Measurements from ENCODE around the gene MARS1. TPM values are rescaled to one million over a fixed set of nuclear protein-coding genes. Genes with fewer than 3 reads are reported as not detected.

MARS1 gene
- total RNA-seq, 1 experiment from 2014 or later: 291 TPM

GRCh38 chr12:57474862-57475261 is 13.0 kb upstream of the MARS1 start:
- ATAC-seq: no peak
- no peaks in the 10 kb centered on the region; the same call in 1 of the 2 replicates for H3K4me1 ChIP-seq (ENCODE audit: control insufficient read depth, insufficient read depth, low read length)
- no peaks in the 10 kb centered on the region for H3K36me3 ChIP-seq (ENCODE audit: control insufficient read depth, insufficient read depth, low read length)
- no peak overlapping the region for H3K27ac ChIP-seq (ENCODE audit: low read length)
- intact Hi-C loops (cut with micrococcal nuclease; ENCODE audit: unreplicated experiment): no loop called here
- BruUV-seq (replicated peaks): no TSS peak
- H3K4me3 ChIP-seq (ENCODE audit: low read depth in 2 of 2, low read length in 2 of 2): no peak overlapping the region
- in situ Hi-C loops (cut with HindIII; ENCODE audit: low pct_unique_long_range_greater_than_20kb, low sequenced_read_pairs): no loop called here
- POLR2A ChIA-PET: no interaction called here
- CTCF ChIA-PET: no interaction called here
- no peak for TF ChIP-seq SIN3A (IDR thresholded peaks at IDR 0.05; ENCODE audit: borderline replicate concordance, insufficient read depth, low read depth, low read length)
- no peak for TF ChIP-seq POLR2AphosphoS5 (IDR thresholded peaks at IDR 0.05; ENCODE audit: low read depth, low read length)
- no peak for TF ChIP-seq CTCF (IDR thresholded peaks at IDR 0.05)
- no peak for DNase-seq (ENCODE audit: low read depth, low spot score)
- peaks cover 2% of the 10 kb centered on the region; the same call in 1 of the 2 replicates for H3K27me3 ChIP-seq (ENCODE audit: control insufficient read depth, insufficient read depth, low read length)
- H3K9me3 ChIP-seq (ENCODE audit: control insufficient read depth, insufficient read depth, low read depth, low read length): no peaks in the 10 kb centered on the region

- in situ Hi-C loops (cut with HindIII; ENCODE audit: low pct_unique_long_range_greater_than_20kb, low sequenced_read_pairs): no loop called here
- peak; percentile 43 for ATAC-seq
- intact Hi-C loops (cut with micrococcal nuclease; ENCODE audit: unreplicated experiment): no loop called here
- BruUV-seq (replicated peaks): no TSS peak
- Histone ChIP-seq H3K9me3 (ENCODE audit: control insufficient read depth, insufficient read depth, low read depth, low read length) (no peaks in the 10 kb centered on the region), H3K36me3 (ENCODE audit: control insufficient read depth, insufficient read depth, low read length) (no peaks in the 10 kb centered on the region), H3K4me1 (ENCODE audit: control insufficient read depth, insufficient read depth, low read length) (no peaks in the 10 kb centered on the region; the same call in 1 of the 2 replicates), H3K4me3 (ENCODE audit: low read depth in 2 of 2, low read length in 2 of 2) (peak overlapping the region in 1 of 2 experiments; percentile 31; a peak in 1 of 4 replicates), H3K27ac (ENCODE audit: low read length) (no peak overlapping the region), H3K27me3 (ENCODE audit: control insufficient read depth, insufficient read depth, low read length) (peaks cover 2% of the 10 kb centered on the region; the same call in 1 of the 2 replicates)
- POLR2A ChIA-PET: no interaction called here
- no peak for TF ChIP-seq POLR2AphosphoS5 (IDR thresholded peaks at IDR 0.05; ENCODE audit: low read depth, low read length)
- TF ChIP-seq SIN3A (IDR thresholded peaks at IDR 0.05; ENCODE audit: borderline replicate concordance, insufficient read depth, low read depth, low read length): no peak
- no peak for TF ChIP-seq REST (IDR thresholded peaks at IDR 0.05; ENCODE audit: insufficient read depth in 1 of 2, low read depth in 2 of 2, low read length in 1 of 2)
- TF ChIP-seq CTCF (IDR thresholded peaks at IDR 0.05): no peak
- no peak for TF ChIP-seq TCF7L2 (IDR thresholded peaks at IDR 0.05; ENCODE audit: low read depth, low read length)
- CTCF ChIA-PET: interaction anchor here (0.6 to 0.7 kb wide), 2 partner anchors 10 to 240 kb away, joined by 4 to 5 read pairs; no protein-coding TSS in a partner anchor
- DNase-seq (ENCODE audit: low read depth, low spot score): no peak
Observed at GRCh38 chr12:57475271-57476161, 12.4 kb upstream of the MARS1 start.
